ENCODE results near the gene TCAIM.
"Not testable (repeated sequence)": the region's sequence is repeated elsewhere in the genome, so short reads cannot be mapped to it uniquely, and the experiment has no call there.

Gene TCAIM

DNA sequence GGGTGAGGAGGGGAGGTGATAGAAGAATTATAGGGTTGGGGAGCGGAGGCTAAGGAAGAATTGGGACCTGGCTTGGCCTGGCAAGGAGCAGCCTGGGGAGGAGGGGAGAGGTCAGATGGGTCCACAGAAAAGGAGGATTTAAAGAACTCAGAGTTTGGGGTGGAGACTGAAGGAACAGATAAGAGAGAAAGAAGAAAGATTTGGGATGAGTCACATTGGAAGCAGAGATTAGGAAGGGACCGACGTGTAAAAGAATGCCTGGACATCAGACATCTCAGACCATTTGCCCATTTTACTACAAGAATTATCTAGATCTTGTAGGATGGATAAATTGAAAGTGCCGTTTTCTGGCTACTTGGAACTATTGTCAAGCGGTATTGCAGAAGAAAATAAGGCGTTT is 10.4 kb downstream of the TCAIM start:
- no peak for DNase-seq

- no peak for DNase-seq
These were observed 14.9 kb downstream of the TCAIM start for GRCh38 chr3:44353355-44353924.

DNA sequence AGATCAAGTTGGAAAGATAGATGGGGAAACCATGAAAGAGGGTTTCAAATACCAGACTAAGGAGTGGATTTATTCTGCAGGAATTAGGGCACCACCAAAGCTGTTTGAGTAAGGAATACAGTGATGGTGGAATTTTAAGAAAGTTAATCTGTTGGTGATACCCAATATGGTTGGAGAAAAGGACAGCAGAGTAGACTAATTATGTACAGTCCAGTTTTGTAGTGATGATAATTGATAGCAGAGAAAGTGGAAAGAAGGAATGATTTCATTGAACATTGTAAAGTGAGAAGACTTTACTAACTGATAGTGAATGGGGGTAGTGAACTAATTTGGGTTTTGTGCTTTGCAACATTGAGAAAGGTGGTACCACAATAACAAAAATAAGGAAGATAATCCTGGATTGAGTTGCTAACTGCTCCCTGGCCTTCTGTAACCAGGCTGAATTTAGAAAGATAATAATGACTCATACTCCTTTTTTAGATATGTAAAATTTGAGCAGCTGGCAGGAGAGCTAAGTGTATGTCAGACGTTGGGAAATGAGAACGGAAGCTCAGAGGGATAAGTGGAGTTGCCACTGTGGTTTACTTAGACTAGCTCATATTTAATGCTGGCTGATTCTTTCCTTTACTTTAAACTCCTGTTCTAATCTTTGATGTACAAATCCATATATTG is 16.9 kb downstream of the TCAIM start:
- no peak for DNase-seq

DNA sequence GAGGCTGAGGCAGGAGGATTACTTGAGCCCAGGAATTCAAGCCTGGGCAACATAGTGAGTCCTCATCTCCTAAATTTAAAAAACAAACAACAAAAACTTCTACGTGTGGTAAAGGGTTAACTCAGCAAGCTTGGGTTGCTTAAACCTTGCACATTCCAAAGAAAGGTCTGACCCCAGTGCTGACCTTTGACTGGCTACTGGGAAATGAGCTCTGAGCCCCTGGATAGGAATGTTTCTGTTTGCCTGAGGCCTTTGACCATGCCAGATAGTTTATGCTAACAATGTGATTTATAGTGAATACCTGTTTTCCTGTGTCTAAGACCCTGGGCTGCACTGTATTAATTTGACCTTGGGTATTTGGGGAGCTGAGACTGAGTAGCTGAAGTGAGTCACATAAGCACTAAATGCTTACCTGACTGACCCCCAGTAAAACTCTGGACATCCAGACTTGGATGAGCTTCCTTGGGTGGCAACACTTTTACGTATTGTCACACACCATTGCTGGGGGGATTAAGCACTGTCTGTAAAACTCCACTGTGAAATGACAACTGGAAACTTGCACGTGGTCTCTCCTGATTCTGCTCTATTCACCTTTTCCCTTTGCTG is 20.7 kb downstream of the TCAIM start:
- DNase-seq, result no peak

DNA sequence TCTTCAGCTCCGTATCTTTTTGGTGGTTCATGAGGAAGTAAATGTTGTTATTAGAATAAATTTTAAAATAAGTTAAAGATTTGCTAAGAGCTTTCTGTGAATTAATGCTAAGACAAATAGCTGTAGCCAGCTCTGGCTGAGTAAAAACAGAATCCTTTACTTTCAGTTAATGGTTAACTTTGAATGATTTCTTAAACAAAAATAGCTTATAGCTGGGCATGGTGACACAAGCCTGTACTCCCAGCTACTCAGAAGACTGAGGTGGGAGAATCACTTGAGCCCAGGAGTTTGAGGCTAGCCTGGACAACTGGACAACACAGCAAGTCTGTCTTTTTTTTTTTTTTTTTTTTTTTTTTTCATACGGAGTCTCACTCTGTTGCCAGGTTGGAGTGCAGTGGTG is 25.0 kb downstream of the TCAIM start:
- no peak for DNase-seq

DNA sequence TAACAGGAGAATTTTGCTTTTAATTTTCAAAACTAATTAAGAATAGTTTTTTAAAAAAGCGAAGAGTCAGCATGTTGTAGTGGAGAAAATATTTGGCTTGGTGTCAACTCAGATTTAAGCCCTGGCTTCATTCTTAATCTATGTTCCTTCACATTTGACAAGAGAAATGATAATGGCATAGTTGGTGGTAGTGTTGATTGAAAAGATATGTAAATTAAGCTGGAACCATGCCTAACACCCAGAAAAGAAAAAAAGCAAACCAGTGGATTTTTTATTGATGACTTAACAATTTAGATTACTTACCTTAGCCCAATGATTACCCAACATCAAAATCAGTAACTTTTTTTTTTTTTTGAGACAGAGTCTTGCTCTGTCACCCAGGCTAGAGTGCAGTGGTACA is 27.4 kb downstream of the TCAIM start:
- no peak for DNase-seq

- DNase-seq, result no peak
These were observed 36.9 kb downstream of the TCAIM start for GRCh38 chr3:44375450-44375849.

DNA sequence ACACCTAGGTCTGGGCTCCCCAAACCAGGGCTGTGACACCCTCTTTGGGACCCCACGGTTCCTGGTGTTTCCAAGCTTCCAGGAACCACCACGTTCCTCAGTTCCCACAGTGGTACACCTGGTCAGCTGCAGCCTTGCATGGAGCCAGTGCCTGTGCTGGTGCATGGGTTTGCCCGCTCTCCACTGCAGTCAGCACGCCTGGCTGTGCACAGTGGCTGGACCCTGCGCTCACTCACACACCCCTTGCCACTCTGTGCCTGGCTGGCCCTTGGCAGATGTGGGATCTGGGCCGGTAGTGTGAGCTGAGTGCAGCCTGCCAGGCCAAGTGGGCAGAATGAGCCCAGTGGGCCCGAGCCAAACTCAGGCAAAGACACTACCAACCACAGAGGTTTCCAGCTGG is 48.8 kb downstream of the TCAIM start:
- DNase-seq, result no peak

DNA sequence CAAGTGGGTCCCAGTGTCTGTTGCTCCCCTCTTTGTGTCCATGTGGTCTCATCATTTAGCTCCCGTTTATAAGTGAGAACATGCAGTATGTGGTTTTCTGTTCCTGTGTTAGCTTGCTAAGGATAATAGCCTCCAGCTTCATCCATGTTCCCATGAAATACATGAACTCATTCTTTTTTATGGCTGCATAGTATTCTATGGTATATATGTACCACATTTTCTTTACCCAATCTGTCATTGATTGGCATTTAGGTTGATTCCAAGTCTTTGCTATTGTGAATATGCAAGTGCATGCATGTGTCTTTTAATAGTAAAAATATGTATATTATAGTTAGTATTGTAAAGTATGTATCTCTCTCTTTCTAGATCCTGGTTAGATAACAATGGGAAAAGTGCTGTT is 53.9 kb downstream of the TCAIM start:
- DNase-seq, result no peak

DNA sequence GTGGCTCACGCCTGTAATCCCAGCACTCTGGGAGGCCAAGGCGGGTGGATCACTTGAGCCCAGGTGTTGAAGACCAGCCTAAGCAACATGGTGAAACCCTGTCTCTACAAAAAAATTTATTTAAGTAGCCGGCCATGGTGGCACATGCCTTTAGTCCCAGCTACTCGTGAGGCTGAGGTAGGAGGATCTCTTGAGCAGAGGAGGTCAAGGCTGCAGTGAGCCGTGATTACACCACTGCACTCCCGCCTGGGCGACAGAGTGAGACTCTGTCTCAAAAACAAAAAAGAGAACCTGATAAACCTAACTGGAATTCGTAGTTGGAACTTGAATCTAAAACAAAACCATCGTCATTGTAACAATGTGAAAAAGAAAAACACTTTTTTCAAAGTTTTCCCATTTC is 57.1 kb downstream of the TCAIM start:
- DNase-seq, result no peak

- no peak for DNase-seq
These were observed 57.9 kb downstream of the TCAIM start for GRCh38 chr3:44396200-44397171.

DNA sequence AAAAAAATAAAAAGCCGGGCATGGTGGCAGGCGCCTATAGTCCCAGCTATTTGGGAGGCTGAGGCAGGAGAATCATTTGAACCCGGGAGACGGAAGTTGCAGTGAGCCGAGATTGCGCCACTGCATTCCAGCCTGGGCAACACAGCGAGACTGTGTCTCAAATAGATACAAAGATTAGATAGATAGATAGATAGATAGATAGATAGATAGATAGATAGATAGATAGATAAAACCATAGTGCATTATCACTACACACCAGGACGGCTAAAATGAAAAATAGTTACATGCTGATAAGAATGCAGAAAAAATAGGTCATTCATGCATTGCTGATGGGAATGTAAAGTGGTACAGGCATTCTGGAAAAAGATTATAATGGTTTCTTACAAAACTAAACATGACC is 59.7 kb downstream of the TCAIM start:
- not testable (repeated sequence) for DNase-seq

DNA sequence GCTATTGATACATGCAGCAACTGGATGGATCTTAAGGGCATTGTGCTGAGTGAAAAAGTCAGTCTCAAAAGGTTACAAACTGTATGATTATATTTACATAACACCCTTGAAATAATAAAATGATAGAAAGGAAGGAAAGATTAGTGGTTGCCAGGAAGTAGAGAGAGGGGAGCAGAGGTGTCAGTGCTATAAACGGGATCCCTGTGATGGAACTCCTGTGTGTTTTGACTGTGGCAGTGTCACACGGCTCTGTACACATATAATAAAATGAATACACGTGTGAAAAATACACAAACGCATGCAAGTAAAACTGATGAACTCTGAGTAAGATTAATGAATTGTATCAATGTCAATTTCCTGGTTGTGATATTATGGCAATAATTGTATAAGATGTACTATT is 60.3 kb downstream of the TCAIM start:
- no peak for DNase-seq

DNA sequence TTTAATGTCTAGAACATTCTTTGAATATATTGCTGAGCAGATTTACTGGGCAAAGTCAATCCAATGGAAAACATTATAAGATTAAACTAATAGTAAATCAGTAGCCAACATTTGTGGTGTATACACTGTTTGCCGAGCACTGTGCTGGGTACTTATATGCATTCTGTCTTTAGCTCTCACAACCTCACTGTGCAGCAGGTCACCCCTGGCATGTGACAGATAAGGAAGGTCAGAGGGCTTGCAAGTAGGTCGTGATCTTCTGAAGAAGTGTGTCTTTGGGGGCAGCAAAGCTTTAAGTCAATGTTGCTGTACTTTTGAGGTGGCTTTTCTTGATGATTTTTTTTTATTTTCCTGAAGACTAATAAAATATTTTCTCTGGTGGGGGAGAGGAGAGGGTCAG is 62.2 kb downstream of the TCAIM start:
- DNase-seq, result no peak

DNA sequence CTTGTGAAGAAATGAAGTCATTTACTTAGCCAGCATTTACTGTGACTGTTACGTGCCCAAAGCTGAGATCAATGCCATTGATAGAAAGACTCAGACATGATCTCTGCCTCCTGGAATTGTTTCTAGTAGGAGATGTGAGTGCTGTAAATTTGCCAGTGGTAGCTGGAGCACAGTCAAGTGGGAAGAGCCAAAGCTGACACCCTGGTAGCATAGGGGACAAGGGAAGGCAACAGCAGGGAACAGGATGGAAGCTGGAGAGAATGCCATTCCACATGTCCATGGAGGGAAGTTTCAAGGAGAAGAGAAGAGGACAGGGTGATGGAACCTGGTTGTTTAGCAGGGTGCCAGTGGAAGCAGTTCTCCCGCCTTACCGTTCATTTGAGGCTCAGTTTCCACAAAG is 64.0 kb downstream of the TCAIM start:
- DNase-seq, result no peak

DNA sequence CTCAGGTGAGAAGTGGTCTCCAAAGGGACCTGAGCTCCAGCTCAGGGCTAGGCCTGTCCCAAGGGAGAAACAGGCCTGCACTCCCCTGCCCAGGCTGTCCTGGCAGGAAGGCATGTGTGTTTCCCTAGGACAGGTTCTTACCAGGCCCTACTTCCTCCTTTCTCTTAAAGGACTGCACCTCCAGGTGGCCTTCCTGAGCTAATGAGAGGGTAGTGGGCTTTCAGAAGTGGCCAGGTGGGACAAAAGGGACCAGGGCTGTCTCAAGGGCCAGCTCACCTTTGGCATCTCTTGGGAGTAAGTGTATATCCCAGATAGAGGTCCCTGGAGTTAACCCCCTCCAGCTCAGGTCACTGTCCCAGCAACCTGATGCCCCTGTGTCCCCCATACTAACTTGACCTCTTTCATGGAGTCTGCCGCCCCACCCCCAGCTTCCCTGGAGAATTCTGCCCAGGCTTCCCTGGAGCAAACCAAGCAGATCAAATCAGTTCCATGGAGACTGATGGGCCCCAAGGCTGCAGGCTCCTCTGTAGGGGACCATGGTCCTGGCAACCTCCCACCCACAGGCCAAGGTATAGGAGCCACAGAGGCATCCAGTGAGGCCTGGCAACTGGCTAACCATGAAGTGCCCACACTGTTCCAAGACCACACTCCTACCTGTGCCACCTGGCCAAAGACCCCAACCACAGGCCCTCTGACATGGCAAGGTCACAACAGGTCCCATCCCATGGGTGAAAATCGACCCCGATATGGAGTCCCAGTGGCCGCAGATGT is 71.3 kb downstream of the TCAIM start:
- no peak for DNase-seq

GRCh38 chr3:44411031-44411645 is 72.6 kb downstream of the TCAIM start:
- DNase-seq, result no peak

DNA sequence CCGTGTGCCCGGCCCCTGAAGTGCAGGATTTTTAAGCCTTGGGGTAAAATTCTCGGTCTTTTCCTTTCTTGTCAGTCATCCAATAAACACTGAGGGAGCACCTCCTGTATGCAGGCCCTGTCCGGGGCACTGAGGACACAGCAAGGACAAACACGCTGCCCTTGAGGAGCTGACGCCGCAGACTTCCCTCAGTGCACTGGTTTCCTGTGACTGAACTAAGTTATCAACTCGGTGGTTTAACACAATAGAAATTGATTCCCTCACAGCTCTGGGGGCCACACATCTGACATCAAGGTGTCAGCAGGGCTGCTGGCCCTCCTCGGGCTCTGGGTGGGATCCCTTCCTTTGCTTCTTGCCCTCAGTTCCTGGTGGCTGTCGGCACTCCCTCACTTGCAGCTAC is 73.8 kb downstream of the TCAIM start:
- no peak for DNase-seq

DNA sequence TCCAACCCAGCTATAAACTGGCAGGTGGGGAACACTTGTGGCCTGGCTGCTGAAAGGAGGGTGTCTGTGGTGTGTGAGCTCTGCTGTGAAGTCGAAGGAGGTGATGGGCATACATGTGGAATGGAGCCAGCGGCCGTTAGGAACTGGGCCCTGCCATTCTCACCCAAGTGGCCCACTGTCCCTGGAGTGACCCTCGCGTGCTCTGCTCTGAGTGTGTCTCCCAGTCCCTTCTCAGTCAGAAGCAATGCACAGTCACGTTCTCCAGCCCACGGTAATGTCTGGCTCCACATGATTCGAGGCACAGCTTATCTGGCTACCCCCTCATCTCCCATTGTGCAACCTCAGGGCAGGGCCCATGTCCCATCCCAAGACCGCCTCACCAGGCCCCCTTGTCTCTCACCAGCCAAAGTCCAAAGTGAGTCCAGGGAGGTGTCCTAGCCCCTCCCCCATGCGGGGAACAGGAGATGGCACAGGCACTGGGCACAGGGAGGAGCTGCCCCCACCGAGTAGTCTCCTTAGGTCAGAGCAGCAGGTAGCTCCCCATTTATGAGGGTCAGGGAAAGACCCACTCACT is 76.0 kb downstream of the TCAIM start:
- no peak for DNase-seq

- no peak for DNase-seq
These were observed 76.9 kb downstream of the TCAIM start for GRCh38 chr3:44415421-44415820.

DNA sequence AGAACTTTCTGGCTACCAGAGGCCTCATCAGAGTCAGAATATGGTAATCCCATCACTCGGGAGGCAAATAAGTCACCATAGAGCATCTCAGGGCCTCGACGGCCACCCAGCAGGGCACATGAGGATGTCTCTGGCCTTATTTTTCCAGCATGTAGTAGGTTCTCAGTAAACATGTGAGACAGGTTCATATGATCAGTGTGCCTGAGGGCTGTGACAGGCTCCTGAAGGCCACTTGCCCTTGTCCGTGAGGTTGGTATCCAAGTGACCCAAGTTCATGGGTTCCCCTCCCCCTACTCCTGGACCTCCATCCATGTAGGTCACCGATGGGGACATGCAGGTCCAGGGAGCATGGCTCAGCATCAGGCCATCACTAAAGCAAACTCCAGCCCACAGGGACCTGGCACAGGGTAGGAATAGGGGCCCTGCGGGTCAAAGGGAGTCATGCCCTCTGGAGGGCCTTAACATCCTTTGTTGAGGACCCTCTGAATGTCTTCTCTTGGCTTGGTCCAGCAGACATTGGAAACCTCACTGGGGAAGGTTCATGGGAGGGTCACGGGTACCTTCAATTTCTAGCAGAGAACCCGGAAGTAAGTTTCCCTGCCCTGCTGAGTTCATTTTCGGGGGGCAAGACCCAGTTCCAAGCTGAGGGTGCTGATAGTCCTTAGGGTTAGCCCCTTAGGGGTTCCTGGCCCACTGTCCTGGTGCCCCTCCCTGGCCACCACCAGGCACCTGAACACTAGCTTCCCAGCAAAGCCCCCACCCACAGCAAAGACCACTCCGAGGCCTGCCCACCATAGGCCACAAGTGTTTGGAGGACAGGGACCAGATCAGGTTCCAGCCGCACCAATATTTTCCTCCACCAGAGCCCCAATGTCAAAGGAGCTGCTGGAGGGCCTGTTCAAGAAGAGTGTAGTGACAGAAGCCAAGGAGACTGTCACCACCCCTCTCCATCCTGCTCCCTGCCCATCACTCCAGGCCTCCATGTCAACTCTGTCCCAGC is 77.8 kb downstream of the TCAIM start:
- no peak for DNase-seq

Measured in NCI-H446 treated with DMSO at 0.1 percent for 48 hours (cell line).